Endothelial cell of umbilical vein (primary cell): Measurements from ENCODE around the gene A3GALT2. TPM values are rescaled to one million over a fixed set of nuclear protein-coding genes. Genes with fewer than 3 reads are reported as not detected.
A peak's percentile ranks its signal among the peaks of the same experiment; 100 is the strongest.

ENCODE experiments used
- BruUV-seq: library from RNA; stranded (reverse); fragments of 400-500 nt; replicated peaks from 2 replicates; lab custom pipeline; 2021; lab: Mats Ljungman, UMichigan
- CTCF ChIA-PET: fragments of 300-600, 350-600 bp; sonication (Branson Sonifier 250); formaldehyde crosslinking; loops from one replicate; lab custom pipeline; 2021; ENCODE audit warnings: antibody characterized with exemption, inconsistent platforms; lab: Charles Lee
- POLR2A ChIA-PET: fragments of 300-600, 350-600 bp; sonication (Branson Sonifier 250); formaldehyde crosslinking; loops from one replicate; lab custom pipeline; 2021; ENCODE audit warnings: antibody characterized with exemption, inconsistent platforms; lab: Charles Lee
- DNase-seq: peaks from one replicate; pipeline ENCODE4 v3.0.0-alpha.2; 2011; ENCODE audit warnings: low read depth, low spot score
- FAIRE-seq: peaks from 2 replicates; lab custom pipeline; 2011; peaks lifted over from hg19 to GRCh38; lab: Jason Lieb, UNC
- H2AFZ ChIP-seq: 2 replicates; pipeline ENCODE4 v1.6.0; 2012; ENCODE audit warnings: low read depth, low read length, control low read depth, inconsistent platforms
- H3K27ac ChIP-seq: 2 replicates; pipeline ENCODE4 v1.5.1; 2011; ENCODE audit warnings: low read depth, mild to moderate bottlenecking, control low read depth, low read length, moderate library complexity; ENCODE audit not compliant: insufficient read depth
- H3K27me3 ChIP-seq, 2 experiments: 2 replicates each; pipeline versions ENCODE4 v1.6.0 to v1.6.1; 2011; ENCODE audit warnings: low read length in 2 of 2, mixed read lengths in 1 of 2; ENCODE audit not compliant: control insufficient read depth in 2 of 2, insufficient read depth in 2 of 2
- H3K36me3 ChIP-seq, 2 experiments: 2 replicates in 1 of 2; 3 replicates in 1 of 2; pipeline ENCODE4 v1.5.1; 2011; ENCODE audit warnings: low read length in 2 of 2, mild to moderate bottlenecking in 1 of 2, moderate library complexity in 1 of 2; ENCODE audit not compliant: control insufficient read depth in 2 of 2, insufficient read depth in 2 of 2; ENCODE audit errors: extremely low read depth in 1 of 2
- H3K4me1 ChIP-seq: 3 replicates; pipeline ENCODE4 v1.5.1; 2011; ENCODE audit warnings: mild to moderate bottlenecking, low read length; ENCODE audit not compliant: control insufficient read depth, insufficient read depth; ENCODE audit errors: extremely low read depth
- H3K4me2 ChIP-seq: 2 replicates; pipeline ENCODE4 v1.6.1; 2011; ENCODE audit warnings: low read length, control low read depth, mixed read lengths; ENCODE audit not compliant: insufficient read depth
- H3K4me3 ChIP-seq, 3 experiments: fragments of 200-600 bp in 1 of 3; sonication (generic), shearing (Covaris generic) in 1 of 3; replicated peaks in 1 of 3; 2 replicates each; pipeline ENCODE4 v1.5.1; 2011 to 2016; ENCODE audit warnings: control low read depth in 3 of 3, low read length in 3 of 3, mild to moderate bottlenecking in 2 of 3, inconsistent platforms in 1 of 3, low read depth in 1 of 3, moderate library complexity in 1 of 3; ENCODE audit not compliant: insufficient read depth in 1 of 3
- H3K79me2 ChIP-seq: 2 replicates; pipeline ENCODE4 v1.6.0; 2012; ENCODE audit warnings: low read length, inconsistent platforms; ENCODE audit not compliant: control insufficient read depth, insufficient read depth
- H3K9ac ChIP-seq: replicated peaks from 2 replicates; pipeline ENCODE3; 2011; ENCODE audit warnings: low read length, control low read depth; ENCODE audit not compliant: insufficient read depth; ENCODE audit errors: extremely low read depth
- H3K9me1 ChIP-seq: replicated peaks from 3 replicates; pipeline ENCODE4 v1.6.0; 2011; ENCODE audit warnings: mild to moderate bottlenecking, low read length; ENCODE audit not compliant: control insufficient read depth, insufficient read depth; ENCODE audit errors: extremely low read depth
- H3K9me3 ChIP-seq: replicated peaks from 2 replicates; pipeline ENCODE4 v1.5.1; 2012; ENCODE audit warnings: low read length, inconsistent platforms; ENCODE audit not compliant: control insufficient read depth, insufficient read depth
- H4K20me1 ChIP-seq: replicated peaks from 2 replicates; pipeline ENCODE3; 2011; ENCODE audit warnings: mild to moderate bottlenecking, low read length; ENCODE audit not compliant: control insufficient read depth, insufficient read depth; ENCODE audit errors: extremely low read depth
- CTCF ChIP-seq, 2 donors: IDR thresholded peaks; 1 replicate in 1 of 2; 2 replicates in 1 of 2; pipeline ENCODE4 v1.5.1; 2011; ENCODE audit warnings: low read length in 2 of 2, mild to moderate bottlenecking in 2 of 2, moderate library complexity in 2 of 2, control low read depth in 1 of 2, inconsistent platforms in 1 of 2, low read depth in 1 of 2; ENCODE audit not compliant: insufficient read depth in 1 of 2; ENCODE audit errors: extremely low read depth in 1 of 2
- EZH2 ChIP-seq: IDR thresholded peaks from 2 replicates; pipeline ENCODE4 v1.6.1; 2012; ENCODE audit warnings: borderline replicate concordance, low read depth, mild to moderate bottlenecking, moderate library complexity, low read length, inconsistent platforms; ENCODE audit not compliant: severe bottlenecking
- FOS ChIP-seq: IDR thresholded peaks from 2 replicates; pipeline ENCODE4 v1.6.1; 2011; ENCODE audit warnings: mild to moderate bottlenecking, low read length, moderate library complexity, borderline replicate concordance; ENCODE audit not compliant: insufficient read depth
- GATA2 ChIP-seq: IDR thresholded peaks from 2 replicates; pipeline ENCODE4 v1.7.0; 2011; ENCODE audit warnings: low read depth, mild to moderate bottlenecking, moderate library complexity, mixed read lengths, low read length; ENCODE audit not compliant: insufficient read length, insufficient read depth
- JUN ChIP-seq: IDR thresholded peaks from 2 replicates; pipeline ENCODE4 v1.6.1; 2011; ENCODE audit warnings: borderline replicate concordance, low read depth; ENCODE audit not compliant: insufficient read length, insufficient read depth
- MAX ChIP-seq: IDR thresholded peaks from 2 replicates; pipeline ENCODE4 v1.6.1; 2011; ENCODE audit not compliant: insufficient read depth, insufficient read length
- MYC ChIP-seq: IDR thresholded peaks from one replicate; pipeline ENCODE4 v1.6.1; 2011; ENCODE audit warnings: mild to moderate bottlenecking, low read depth, low read length
- POLR2AphosphoS5 ChIP-seq: IDR thresholded peaks from 2 replicates; pipeline ENCODE4 v1.6.1; 2012; ENCODE audit warnings: low read depth, mild to moderate bottlenecking, control low read depth, low read length, moderate library complexity; ENCODE audit not compliant: insufficient read depth
- dilution Hi-C: fragments of 300-500 bp; cut with MboI; formaldehyde crosslinking; loops from one replicate; pipeline ENCODE4 v1.15.0; 2019; ENCODE audit warnings: low sequenced_read_pairs; ENCODE audit not compliant: extremely low pct_ligation_motif_present
- intact Hi-C: fragments of 100-400 bp; cut with micrococcal nuclease; formaldehyde crosslinking; loops from one replicate; pipeline ENCODE4 v1.10.0; 2022
- polyA plus RNA-seq, 4 experiments: library from polyadenylated mRNA; depleted of rRNA in 3 of 4; stranded (reverse) in 3 of 4; unstranded in 1 of 4; fragments of >200 nt; gene quantifications; 2 replicates each; pipeline versions ENCODE4 v1.2.1 to v1.2.3, GENCODE V29; 2011 to 2012; ENCODE audit warnings: missing spikeins in 1 of 4
- total RNA-seq: library from RNA; stranded (reverse); gene quantifications from 2 replicates; pipeline ENCODE4 v1.2.3, GENCODE V29; 2021

Gene A3GALT2
- total and polyA plus RNA-seq, 2 donors (not counting 3 experiments of a cell fraction or from before 2014, with no cell fraction given), result not detected

- CTCF ChIA-PET, result interaction anchor here (1.5 to 1.9 kb wide), 2 partner anchors 46 to 130 kb away, joined by 3 to 11 read pairs; no protein-coding TSS in a partner anchor
Measured at GRCh38 chr1:33341190-33341589, 20.3 kb upstream of the A3GALT2 start.

More at GRCh38 chr1:33341190-33341589, 20.3 kb upstream of the A3GALT2 start:
- dilution Hi-C loops, result no loop called here
- no peaks in the 10 kb centered on the region for H3K27me3 ChIP-seq
- no peaks in the 10 kb centered on the region for H3K9me1 ChIP-seq
- TF ChIP-seq POLR2AphosphoS5 (no peak), EZH2 (no peak), GATA2 (no peak), MAX (no peak), MYC (no peak), CTCF (IDR thresholded peaks at IDR 0.05; ENCODE audit: extremely low read depth in 1 of 2, insufficient read depth in 1 of 2, low read depth in 1 of 2, low read length in 2 of 2) (no peak), FOS (no peak), JUN (no peak)
- peak overlapping the region; percentile 6 for H3K27ac ChIP-seq
- no peaks in the 10 kb centered on the region for H3K9me3 ChIP-seq
- POLR2A ChIA-PET, result no interaction called here
- peaks cover 76% of the 10 kb centered on the region for H3K4me1 ChIP-seq
- H4K20me1 ChIP-seq, result peaks cover 9% of the 10 kb centered on the region
- no peak overlapping the region for H3K4me2 ChIP-seq
- no peak overlapping the region for H3K4me3 ChIP-seq
- no peak overlapping the region for H3K9ac ChIP-seq
- FAIRE-seq (no peak), DNase-seq (no peak)
- H3K79me2 ChIP-seq, result peaks cover 95% of the 10 kb centered on the region
- H2AFZ ChIP-seq, result no peak overlapping the region
- peaks cover 0 to 5% of the 10 kb centered on the region in 2 experiments for H3K36me3 ChIP-seq
- intact Hi-C loops, result no loop called here
- BruUV-seq, result no TSS peak
